HUES48 (cell line): Measurements from ENCODE around the gene DNAJB8.

Experiments used
- H3K27ac ChIP-seq: one replicate; pipeline ENCODE4 v1.7.0; 2013; ENCODE audit warnings: low read depth, low read length, inconsistent platforms
- H3K27me3 ChIP-seq: 2 replicates; pipeline ENCODE4 v1.6.1; 2013; ENCODE audit warnings: mild to moderate bottlenecking, low read length; ENCODE audit not compliant: control insufficient read depth, insufficient read depth
- H3K36me3 ChIP-seq: 2 replicates; pipeline ENCODE4 v1.6.1; 2013; ENCODE audit warnings: low read length; ENCODE audit not compliant: control insufficient read depth, insufficient read depth
- H3K4me1 ChIP-seq: 2 replicates; pipeline ENCODE4 v1.6.1; 2013; ENCODE audit warnings: mild to moderate bottlenecking, low read length; ENCODE audit not compliant: control insufficient read depth, insufficient read depth
- H3K4me3 ChIP-seq: 2 replicates; pipeline ENCODE4 v1.5.1; 2013; ENCODE audit warnings: mild to moderate bottlenecking, low read depth, low read length
- H3K9ac ChIP-seq: 2 replicates; pipeline ENCODE4 v1.6.1; 2013; ENCODE audit warnings: mild to moderate bottlenecking, low read depth, low read length, moderate library complexity
- H3K9me3 ChIP-seq: 2 replicates; pipeline ENCODE4 v1.6.1; 2013; ENCODE audit warnings: low read length; ENCODE audit not compliant: control insufficient read depth, insufficient read depth

Gene DNAJB8

GRCh38 chr3:128429751-128430150, 36.9 kb downstream of the DNAJB8 start:
- Histone ChIP-seq H3K27me3 (peaks cover 93% of the 10 kb centered on the region), H3K4me1 (peaks cover 48% of the 10 kb centered on the region), H3K9ac (no peak overlapping the region), H3K9me3 (no peaks in the 10 kb centered on the region), H3K27ac (no peak overlapping the region), H3K4me3 (no peak overlapping the region), H3K36me3 (no peaks in the 10 kb centered on the region)

GRCh38 chr3:128429275-128429674, 37.4 kb downstream of the DNAJB8 start:
- no peaks in the 10 kb centered on the region for H3K9me3 ChIP-seq
- peaks cover 89% of the 10 kb centered on the region for H3K27me3 ChIP-seq
- no peak overlapping the region for H3K9ac ChIP-seq
- H3K36me3 ChIP-seq, result no peaks in the 10 kb centered on the region
- no peak overlapping the region for H3K27ac ChIP-seq
- H3K4me3 ChIP-seq, result no peak overlapping the region
- H3K4me1 ChIP-seq, result peaks cover 48% of the 10 kb centered on the region

- peaks cover 38% of the 10 kb centered on the region for H3K4me1 ChIP-seq
- peaks cover 78% of the 10 kb centered on the region for H3K27me3 ChIP-seq
Measured at GRCh38 chr3:128427872-128428822, 38.5 kb downstream of the DNAJB8 start.

GRCh38 chr3:128427175-128427857, 39.4 kb downstream of the DNAJB8 start:
- Histone ChIP-seq H3K36me3 (no peaks in the 10 kb centered on the region), H3K27ac (no peak overlapping the region), H3K4me3 (no peak overlapping the region), H3K9me3 (no peaks in the 10 kb centered on the region), H3K9ac (no peak overlapping the region), H3K27me3 (peaks cover 73% of the 10 kb centered on the region), H3K4me1 (peaks cover 34% of the 10 kb centered on the region)

More at GRCh38 chr3:128427872-128428822, 38.5 kb downstream of the DNAJB8 start:
- Histone ChIP-seq H3K4me3 (no peak overlapping the region), H3K9me3 (no peaks in the 10 kb centered on the region), H3K27ac (no peak overlapping the region), H3K36me3 (no peaks in the 10 kb centered on the region), H3K9ac (no peak overlapping the region)

GRCh38 chr3:128426128-128426921, 40.4 kb downstream of the DNAJB8 start:
- H3K4me3 ChIP-seq, result peak overlapping the region; percentile 38; the same call in 1 of the 2 replicates
- peaks cover 25% of the 10 kb centered on the region for H3K4me1 ChIP-seq
- H3K27me3 ChIP-seq, result peaks cover 63% of the 10 kb centered on the region
- H3K9me3 ChIP-seq, result no peaks in the 10 kb centered on the region
- H3K36me3 ChIP-seq, result no peaks in the 10 kb centered on the region
- H3K27ac ChIP-seq, result no peak overlapping the region
- no peak overlapping the region for H3K9ac ChIP-seq

GRCh38 chr3:128425846-128426127, 40.9 kb downstream of the DNAJB8 start:
- Histone ChIP-seq H3K4me3 (no peak overlapping the region), H3K9me3 (no peaks in the 10 kb centered on the region), H3K4me1 (peaks cover 25% of the 10 kb centered on the region), H3K9ac (no peak overlapping the region), H3K27me3 (peaks cover 58% of the 10 kb centered on the region), H3K27ac (no peak overlapping the region), H3K36me3 (no peaks in the 10 kb centered on the region)

- peaks cover 53% of the 10 kb centered on the region for H3K27me3 ChIP-seq
- H3K4me3 ChIP-seq, result no peak overlapping the region
- no peaks in the 10 kb centered on the region for H3K36me3 ChIP-seq
- no peaks in the 10 kb centered on the region for H3K9me3 ChIP-seq
- H3K27ac ChIP-seq, result no peak overlapping the region
- no peak overlapping the region for H3K9ac ChIP-seq
- H3K4me1 ChIP-seq, result peaks cover 24% of the 10 kb centered on the region
Measured at GRCh38 chr3:128425142-128425845, 41.4 kb downstream of the DNAJB8 start.

- Histone ChIP-seq H3K9ac (no peak overlapping the region), H3K27ac (no peak overlapping the region), H3K4me1 (peaks cover 21% of the 10 kb centered on the region), H3K9me3 (no peaks in the 10 kb centered on the region), H3K4me3 (no peak overlapping the region), H3K27me3 (peaks cover 46% of the 10 kb centered on the region), H3K36me3 (no peaks in the 10 kb centered on the region)
Measured at GRCh38 chr3:128424508-128425069, 42.1 kb downstream of the DNAJB8 start.

- Histone ChIP-seq H3K27ac (no peak overlapping the region), H3K27me3 (peaks cover 37% of the 10 kb centered on the region), H3K36me3 (no peaks in the 10 kb centered on the region), H3K9ac (no peak overlapping the region), H3K4me3 (no peak overlapping the region), H3K9me3 (no peaks in the 10 kb centered on the region), H3K4me1 (peaks cover 16% of the 10 kb centered on the region)
Measured at GRCh38 chr3:128423525-128424147, 43.1 kb downstream of the DNAJB8 start.
